GM19468 (cell line): Measurements from ENCODE around the gene DMRT3.

ENCODE experiments used
- ATAC-seq: cut with Tn5 transposase; IDR thresholded peaks from one replicate; pipeline ENCODE4 v1.9.1; 2021; ENCODE audit warnings: mild to moderate bottlenecking, moderate library complexity, moderate number of reproducible peaks; ENCODE audit not compliant: unreplicated experiment; ENCODE audit errors: extremely low read depth

DMRT3 gene

DNA sequence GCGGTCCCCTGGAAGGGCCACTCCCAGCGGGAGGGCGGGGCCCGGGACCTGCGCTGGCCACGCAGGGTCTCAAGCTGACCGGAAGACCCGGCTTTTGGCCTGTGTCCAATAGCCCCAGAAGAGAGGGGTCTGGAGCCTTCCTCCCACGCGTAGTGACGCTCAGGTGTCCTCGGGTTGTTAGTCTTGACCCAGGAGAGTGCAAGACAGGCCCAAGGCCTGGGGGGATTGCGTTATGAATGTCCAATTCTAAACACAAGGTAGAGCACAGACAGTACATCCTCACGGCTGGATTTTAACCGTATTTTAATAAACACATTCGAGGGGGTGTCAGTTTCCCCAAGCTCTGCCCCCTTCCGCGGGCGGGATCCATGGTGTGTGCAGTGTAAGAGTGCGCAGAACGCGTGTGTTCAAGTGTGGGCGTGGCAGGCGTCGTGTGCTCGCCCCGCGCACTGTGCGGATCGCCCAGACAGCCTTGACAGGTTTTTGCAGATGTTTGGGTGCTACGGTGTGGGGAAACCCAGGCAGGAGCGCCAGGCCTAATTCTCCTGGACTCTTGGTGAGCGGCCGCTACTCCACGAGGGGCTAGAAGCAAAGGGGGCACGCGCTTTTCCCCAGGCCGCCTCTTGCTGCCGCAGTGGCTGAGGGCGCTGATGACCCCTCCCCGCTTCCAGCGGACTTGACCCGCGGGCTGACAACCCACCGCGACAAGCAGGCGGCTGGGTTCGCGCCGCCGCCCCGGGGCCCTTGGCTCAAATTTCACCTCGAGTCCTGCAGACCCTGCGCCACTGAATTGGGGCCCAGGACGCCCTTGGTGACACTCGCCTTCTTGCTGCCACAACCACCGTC lies 6.1 kb upstream of the DMRT3 start:
- ATAC-seq, result no peak

DNA sequence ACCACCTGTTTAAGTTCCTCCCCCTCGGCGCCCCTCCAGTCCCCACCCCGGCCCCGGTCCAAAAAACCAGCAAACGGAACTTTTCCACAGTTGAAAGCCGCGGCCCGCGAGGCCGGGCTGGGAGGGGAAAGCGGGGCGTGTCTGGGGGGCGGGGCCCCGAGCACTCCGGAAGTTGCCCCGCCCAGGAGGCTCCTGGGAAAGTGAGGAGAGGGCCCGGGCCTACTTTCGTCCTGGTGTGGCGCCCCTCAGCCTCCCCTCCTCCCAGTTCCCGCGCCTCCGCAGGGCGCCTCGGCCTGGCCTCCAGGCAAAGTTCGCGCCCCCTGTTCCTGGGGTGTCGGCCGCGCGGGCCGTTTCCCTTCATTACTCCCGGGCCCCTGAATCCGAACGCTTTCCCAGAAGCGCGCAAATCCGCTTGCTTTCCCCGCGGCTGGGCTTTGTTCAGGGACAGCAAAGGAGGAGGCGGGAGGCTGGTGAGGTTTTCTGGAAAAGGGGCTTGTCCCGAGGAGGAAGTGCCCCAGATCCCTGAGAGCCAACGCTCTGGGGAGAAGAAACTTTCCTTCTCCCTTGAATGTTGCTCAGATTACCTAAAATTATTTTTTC lies 4.5 kb upstream of the DMRT3 start:
- no peak for ATAC-seq

DNA sequence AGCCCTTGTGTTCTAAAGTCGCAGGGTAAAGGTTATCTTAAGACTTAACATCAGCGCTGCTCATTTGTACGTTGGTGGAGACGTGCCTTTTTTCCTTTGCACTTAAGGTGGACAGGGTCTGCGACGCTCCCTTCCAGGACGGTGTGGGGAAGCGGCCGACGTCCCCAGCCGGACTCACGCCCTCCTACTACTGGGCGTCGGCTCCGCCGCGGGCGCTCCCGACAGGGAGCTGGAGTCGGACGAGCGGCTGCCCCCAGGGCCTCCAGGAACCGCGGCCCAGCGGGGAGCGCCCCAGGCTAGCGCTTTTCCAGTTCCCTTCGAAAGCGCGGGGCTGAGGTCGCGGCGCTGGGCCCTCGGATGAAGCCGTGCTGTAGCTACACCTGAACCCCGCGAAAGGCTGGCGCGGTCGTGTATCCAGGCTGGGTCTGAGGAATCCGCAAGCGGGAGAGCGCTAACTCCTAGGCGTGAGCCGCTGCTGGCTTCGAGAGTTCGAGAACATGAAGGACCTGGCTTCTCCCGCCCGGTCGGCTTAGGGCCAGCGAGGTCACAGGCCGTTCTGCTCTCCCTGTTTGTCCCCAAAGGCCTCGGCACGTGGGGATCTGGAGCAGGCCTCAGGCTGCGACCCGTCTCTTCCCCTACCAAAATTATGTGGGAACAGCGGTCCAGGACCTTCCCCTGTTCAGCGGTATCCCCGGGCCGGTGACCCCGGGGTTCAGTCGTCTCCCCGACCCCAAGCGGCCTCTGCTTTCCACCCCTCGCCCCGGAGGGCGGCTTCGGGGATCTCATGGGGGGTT lies 3.8 kb upstream of the DMRT3 start:
- ATAC-seq, result no peak

DNA sequence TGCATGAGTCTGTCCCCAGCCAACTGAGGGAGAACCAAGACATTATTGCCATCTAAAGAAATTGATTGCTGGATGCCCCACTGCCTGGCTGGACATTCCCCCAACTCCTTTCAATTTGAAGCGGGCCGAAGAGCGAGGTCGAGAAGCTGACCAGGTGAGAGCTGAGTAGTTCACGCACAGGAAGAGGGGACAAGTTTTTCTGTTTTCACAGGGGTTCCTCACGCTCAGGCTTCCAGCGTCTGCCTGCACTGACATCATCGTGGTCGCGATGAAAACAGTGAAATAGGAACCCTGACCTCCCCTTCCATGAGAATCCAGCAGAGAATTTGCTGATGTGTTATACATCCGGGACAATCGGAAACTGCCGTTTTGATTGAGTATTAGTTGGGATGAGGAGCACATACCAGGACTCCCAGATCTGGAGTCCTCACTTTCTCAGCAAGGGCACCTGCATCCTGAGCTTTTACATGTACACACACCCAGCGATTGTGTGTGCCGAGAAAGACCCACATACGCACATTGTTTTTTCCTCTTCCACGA lies 3.1 kb upstream of the DMRT3 start:
- no peak for ATAC-seq

DNA sequence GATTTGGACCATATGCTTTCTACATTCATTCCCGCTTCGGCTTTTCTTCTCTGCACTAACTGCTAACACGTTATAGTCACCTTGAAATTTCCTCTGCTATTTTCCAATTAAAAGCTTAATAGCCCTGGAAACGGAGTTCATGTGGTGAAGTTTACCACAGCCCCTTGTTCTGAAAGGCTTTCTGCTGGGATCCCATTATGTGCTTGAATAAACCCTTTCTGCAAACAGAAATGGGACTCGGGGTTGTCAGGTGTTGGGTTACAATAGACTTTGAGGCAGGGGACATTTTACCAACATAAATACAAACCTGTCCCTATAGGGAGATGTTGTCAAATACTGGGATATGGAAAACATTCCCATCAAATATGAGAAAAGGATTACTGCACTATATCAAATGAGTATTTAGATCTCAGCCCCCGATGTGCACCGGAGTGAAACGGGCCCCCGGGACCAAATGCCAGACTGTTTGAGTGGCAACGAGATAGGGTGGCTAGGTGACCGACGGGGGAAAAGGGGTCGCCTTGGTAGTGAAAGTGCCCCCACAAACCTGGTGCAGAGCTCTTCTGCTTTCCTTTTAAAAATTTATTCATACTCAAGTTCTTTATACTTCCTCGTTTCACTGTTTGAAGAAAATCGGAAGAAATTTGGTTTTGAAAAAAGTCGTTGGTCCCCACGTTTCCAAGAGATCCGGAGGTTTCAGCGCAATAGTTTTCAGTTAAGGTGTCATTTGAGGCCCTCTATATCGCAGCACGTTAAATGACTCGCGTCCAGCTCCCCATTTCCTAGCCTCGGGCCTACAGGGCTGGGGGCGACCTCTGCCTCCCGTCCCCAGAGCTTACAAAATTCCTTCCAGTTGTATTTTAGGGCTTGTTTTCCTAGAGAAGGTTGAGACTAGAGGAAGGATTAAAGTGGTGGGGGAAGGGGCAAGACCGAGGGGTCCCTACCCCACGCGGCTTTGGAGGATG lies 2.1 kb upstream of the DMRT3 start:
- ATAC-seq, result no peak

DNA sequence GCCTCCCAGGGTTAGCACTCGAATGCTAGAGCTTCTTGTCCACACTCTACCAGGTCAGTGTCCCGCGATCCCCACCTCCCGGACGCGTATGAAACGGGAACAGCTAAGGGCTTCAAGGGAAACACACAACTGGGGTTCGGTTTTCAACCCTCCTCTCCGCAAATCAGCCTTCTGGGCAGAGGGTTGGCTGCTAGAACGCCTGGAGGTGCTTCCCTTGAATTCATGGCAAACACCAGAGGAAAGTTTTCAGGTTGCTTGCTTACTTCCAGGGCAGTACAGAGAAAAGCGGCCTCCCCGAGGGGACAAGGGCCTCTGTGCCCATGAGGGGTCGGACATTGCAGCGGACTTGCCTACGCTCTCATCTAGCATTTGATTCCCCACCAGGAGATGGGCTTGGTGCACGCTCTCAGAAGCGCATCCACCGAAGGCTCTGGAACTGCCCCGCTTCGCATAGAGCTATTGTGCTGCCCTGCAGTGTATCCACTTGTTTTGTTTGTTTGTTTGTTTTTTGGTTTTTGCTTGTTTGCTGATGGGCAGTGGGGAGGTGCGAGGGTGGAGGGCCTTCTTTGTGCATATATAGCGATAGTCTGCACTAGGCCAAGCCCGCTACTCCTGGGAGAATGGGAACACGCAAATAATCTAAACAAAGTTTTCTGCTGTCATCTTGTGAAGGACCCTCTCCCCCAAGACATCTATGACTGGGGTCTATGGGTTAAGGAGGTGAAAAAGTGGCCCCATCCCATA lies 1.3 kb upstream of the DMRT3 start:
- no peak for ATAC-seq

DNA sequence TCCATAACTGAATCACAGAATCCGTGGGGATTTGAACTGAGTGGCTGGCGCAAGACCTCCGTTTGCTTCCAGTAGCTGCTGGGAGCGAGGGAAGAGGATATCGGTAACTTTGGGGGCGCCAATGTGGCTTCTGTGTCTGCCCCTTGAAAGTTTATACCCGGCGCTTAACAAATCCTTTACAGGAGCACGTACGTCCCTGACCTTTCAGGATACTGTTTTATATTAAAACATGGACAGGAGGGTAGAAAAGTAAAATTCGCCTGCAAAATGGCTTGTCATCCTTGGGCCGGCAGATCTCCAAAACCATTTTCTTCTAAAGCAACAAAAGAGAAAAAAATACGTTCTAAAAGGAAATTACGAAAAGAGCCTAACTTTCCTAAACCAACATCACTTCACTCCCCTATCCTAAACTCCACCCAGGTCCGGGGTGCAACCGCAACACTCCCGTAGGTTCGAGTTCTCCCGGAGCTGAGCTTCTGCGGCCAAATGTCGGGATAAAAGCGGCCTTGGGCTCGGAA lies 656 bp upstream of the DMRT3 start:
- no peak for ATAC-seq

DNA sequence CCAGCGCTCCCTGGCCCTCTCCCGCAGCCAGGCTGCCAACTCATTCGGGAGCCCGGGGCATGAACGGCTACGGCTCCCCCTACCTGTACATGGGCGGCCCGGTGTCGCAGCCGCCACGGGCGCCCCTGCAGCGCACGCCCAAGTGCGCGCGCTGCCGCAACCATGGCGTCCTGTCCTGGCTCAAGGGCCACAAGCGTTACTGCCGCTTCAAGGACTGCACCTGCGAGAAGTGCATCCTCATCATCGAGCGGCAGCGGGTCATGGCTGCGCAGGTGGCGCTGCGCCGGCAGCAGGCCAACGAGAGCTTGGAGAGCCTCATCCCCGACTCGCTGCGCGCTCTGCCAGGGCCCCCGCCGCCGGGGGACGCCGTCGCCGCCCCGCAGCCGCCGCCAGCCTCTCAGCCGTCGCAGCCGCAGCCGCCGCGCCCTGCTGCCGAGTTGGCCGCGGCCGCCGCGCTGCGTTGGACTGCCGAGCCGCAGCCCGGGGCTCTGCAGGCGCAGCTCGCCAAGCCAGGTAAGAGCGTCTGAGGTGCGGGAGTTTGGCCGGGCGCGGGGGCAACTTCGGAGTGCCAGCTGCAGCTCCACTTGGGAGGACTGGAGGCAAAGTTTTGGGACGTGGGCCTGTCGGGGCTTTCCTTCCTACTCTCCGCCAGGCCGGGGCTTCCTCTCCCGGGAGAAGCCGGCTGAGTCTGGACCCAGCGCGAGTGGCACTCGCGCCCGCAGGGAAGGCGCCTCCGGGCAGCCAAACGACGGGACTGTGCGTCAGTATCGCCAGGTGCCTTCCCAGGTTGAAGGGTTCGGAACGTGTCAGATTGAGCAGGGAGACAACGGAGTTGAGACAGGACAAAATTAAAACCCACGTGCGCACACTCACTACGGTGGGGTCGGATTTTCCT lies 735 bp downstream of the DMRT3 start:
- ATAC-seq, result no peak

DNA sequence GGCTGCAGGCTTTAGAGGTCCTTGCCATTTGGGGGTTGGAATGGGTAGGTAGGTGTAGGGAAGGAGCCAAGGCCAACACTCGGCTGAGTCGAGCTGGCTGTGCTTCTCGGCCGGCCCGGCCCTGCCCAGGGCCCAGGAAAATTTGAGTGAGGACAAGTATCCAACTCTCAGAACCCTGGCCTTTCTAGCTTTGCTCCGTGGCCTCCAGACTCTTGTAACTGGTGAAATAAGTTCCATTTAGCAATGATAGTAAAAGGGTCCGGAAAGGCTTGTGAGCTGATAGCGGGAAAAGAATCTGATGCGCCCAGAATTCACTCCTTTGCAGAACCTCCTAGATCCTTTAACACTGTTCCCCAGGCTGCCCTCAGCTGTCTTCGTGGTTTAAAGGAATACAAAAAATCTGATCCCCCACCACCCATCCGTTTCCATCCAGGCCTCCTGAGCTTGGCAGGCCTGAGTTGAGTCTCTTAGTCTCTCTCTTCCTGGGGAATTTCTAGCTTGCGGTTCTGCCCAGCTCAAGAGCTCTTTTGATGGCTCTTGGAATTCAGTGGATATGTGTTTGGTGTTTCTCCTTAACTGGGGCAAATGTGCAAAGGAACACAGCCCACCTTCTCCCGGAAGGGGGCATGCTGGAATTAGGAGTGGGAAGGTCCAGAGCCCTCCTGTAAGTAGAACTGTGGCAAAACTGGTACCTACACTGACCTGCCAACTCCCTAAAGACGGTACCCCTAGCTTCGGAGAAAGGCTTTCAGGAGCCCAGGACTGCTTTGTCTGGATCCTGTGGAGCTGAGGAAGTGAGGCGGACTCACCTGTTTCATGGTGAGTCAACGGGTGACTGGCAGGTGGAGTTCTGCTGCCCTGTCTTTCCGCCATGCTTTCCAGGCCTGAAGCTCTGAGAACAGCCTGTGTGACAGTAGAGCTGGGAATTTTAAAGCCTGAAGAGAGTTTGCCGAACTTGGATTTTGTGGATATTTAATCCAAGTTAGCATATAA lies 1.7 kb downstream of the DMRT3 start:
- ATAC-seq, result no peak

DNA sequence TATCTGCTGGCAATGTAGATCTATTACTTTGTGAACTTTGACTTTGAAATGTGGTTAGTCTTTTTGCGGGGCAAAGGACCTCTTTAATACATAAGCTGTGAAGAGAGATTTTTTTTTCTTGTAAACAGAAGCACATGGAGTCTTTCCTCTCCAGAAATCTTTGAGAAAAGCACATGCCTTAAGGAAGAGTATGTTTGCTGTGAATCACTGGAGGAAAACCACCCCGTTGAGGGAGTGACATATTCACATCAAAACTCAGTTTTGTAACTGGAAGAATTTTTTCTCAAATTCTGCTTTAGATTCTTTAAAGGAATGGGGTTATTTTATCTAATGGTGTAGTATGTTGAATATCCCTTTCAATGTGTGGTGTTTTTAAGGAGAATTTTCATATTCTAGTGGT lies 3.5 kb downstream of the DMRT3 start:
- ATAC-seq, result no peak

DNA sequence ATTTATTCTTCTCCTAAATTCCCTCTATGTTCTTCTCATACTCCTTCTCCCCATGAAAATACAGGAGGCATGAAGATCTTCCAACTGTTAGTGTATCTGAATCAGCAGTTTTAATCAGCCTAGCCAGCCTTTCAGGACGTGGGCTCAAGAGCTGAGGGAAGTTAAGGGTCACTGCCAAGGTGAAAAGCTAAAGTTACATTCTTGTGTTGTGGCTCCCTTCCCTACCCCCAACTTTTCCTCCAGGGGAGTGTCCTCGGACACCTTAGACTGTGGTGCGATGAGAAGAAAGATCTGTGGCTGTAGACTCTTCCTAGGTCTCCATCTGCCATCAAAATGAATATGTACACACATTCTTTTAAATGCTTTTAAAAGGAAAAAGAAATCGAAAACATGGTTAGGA lies 4.2 kb downstream of the DMRT3 start:
- no peak for ATAC-seq

DNA sequence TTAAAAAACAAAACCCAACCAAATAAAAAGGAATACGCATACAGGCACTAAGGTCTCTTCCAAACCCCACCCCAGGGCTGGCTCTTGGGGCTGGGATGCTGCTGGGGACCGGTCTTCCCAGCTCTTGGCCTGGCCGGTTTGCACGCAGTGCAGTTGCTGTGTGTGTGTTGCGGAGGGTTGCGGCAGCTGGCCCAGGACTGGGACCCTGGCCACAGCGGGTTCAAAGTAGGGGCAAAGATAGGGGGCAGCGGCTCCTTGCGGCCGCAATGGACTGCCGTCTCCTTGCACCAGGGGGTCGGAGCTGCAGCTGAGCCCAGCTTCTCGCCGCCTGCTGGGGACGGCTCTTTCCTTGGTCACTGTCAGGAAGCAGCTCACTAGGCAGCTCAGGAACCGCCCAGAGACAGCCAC lies 5.0 kb downstream of the DMRT3 start:
- ATAC-seq, result no peak

DNA sequence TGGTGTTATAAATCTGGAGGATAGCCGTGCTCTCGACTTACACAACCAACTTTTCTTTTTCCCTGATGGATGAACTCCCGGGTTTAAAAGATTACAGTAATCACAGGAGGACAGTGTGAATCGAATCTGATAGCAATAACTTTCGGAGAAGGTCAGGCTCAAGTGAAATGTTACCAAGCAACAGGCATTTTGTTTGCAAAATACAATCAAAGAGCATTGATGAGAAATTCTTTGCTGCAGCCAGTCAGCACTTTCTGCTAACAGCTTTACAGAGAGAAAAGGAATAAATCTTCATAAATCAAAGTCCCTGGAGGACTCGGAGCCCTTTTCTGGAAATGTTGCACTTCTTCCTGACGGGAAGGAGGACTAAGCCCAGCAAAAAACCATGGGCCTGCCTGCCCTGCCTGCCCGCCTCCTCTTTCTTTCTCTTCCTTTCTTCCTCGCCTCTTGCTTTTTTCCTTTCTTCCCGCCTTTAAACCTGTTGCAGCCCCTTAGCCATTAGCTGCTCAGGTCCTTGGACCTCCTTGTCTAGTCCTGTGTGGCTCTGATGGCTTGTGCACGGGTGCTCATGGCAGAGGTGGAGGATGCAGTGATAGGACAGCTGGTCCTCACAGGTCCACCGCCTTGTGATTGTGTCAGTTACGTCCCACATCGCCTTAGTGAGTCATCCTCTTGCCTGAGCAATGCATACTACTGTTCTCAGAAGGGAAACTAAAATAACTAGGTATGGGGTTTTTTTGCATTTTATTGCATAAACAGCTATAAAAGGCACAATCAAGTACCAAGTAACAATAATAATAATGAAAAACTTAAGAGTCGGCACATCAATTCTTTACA lies 6.2 kb downstream of the DMRT3 start:
- ATAC-seq, result no peak

DNA sequence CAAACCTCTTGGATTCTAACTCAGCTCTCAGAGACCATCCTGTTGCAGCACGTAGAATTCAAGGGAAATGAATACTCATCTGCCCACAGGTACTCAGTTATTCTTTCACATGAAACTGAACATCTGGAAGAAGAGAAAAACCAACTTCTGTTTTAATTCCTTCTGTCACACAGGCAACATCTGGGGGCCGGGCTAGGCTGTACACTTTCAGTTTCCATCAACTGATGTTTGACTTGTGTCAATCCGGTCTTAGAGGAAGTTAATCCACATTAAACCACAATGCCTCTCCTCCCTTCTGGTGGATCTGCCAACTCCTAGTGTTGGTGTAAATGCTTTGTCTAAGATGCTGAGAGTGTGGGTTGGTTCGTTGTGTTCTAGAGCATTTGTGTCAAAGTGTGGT lies 17.6 kb downstream of the DMRT3 start:
- no peak for ATAC-seq

DNA sequence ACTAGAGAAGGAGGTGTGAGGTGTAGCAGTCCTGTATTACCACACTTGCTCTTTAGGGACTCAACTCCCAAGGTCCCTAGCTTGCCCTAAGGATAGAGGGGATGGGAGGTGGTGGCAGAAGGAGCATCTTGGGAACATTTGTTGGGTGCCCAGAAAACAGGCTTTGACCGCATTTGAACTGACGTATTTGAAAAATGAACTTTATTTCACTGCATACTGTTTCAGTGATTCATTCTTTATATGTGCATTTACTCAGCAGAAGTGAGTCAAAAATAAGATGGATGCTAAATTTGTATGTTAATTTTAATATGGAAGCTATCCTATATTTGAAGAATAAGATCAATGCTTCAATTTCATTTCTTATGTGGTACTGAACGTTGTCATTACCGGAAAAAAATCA lies 18.7 kb downstream of the DMRT3 start:
- ATAC-seq, result no peak

DNA sequence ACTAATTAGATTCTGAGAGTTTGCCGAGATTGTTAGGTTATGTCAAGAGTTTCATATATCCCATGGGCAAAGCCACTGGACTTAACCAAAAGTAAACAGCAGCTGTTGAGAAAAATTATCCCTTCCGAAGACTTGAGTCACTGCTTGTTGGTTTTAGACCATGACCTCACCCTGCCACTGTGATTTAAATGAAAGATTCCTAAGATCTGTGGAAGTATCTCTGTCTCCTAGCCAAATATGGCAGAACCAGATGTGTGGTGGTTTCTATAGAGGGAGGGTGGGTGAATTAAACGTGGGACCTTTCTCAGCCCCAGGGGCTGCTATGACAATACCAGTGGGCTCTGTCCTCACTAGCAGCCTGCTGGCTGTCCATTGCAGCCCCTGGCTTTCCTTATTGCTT lies 19.3 kb downstream of the DMRT3 start:
- no peak for ATAC-seq
